Psoas muscle (tissue), 8 donors: ENCODE results near the gene KRTAP4-1. TPM values are rescaled to one million over a fixed set of nuclear protein-coding genes. Genes with fewer than 3 reads are reported as not detected.
"Not testable (repeated sequence)": the region's sequence is repeated elsewhere in the genome, so short reads cannot be mapped to it uniquely, and the experiment has no call there.

Experiments
- ATAC-seq, 4 donors: fragments of 200-7000 bp; cut with Tn5 transposase; one replicate each; pipeline ENCODE4 v1.9.1; 2020; ENCODE audit warnings: moderate library complexity in 3 of 4, mild to moderate bottlenecking in 2 of 4
- DNase-seq, 2 donors: peaks; one replicate each; pipeline ENCODE4 v3.0.0-alpha.2; 2020
- H3K27ac ChIP-seq: fragments of 200-600 bp; one replicate; pipeline ENCODE4 v1.8.0; 2022
- H3K27me3 ChIP-seq, 3 donors: fragments of 200-600 bp in 1 of 3; one replicate each; pipeline versions ENCODE4 v1.6.1 to v1.8.0; 2013 to 2022; ENCODE audit warnings: low read length in 2 of 3, mild to moderate bottlenecking in 2 of 3, moderate library complexity in 1 of 3; ENCODE audit not compliant: insufficient read depth in 3 of 3
- H3K36me3 ChIP-seq, 2 donors: fragments of 200-600 bp in 1 of 2; one replicate each; pipeline versions ENCODE4 v1.6.1 to v1.8.0; 2013 to 2022; ENCODE audit warnings: low read depth in 1 of 2, mild to moderate bottlenecking in 1 of 2, moderate library complexity in 1 of 2; ENCODE audit not compliant: insufficient read depth in 1 of 2
- H3K4me1 ChIP-seq: fragments of 200-600 bp; one replicate; pipeline ENCODE4 v1.8.0; 2022
- H3K4me3 ChIP-seq: fragments of 200-600 bp; one replicate; pipeline ENCODE4 v1.8.0; 2022; ENCODE audit warnings: mild to moderate bottlenecking
- H3K9me3 ChIP-seq: fragments of 200-600 bp; one replicate; pipeline ENCODE4 v1.8.0; 2022
- WGBS, 3 donors: extraction: QIAGEN DNeasy Blood & Tissue Kit; methylation state at CpG; one replicate each; pipeline versions ENCODE4 v1.1.6 to v1.1.7; 2013; 5-methylcytosine and 5-hydroxymethylcytosine counted together
- intact Hi-C, 2 donors: fragments of 100-400 bp; cut with DNase I; formaldehyde crosslinking; loops; one replicate each; pipeline versions ENCODE4 v1.11.0 to v1.14.2; 2022
- polyA plus RNA-seq, 3 donors: library from polyadenylated mRNA; stranded (reverse); fragments of 200-250 nt; gene quantifications; one replicate each; pipeline ENCODE4 v1.2.3, GENCODE V29; 2013
- total RNA-seq, 4 donors: library from RNA; stranded (reverse); fragmentation: NEBNext Ultra II Directional in 2 of 4; extraction: Animal tissue kit (Norgen Biotek cat#: 25700) in 2 of 4; gene quantifications; one replicate each; pipeline versions ENCODE4 v1.2.1 to v1.2.4, GENCODE V29; 2021 to 2023
- TF ChIP-seq, protein P1 (sequence below): fragments of 200-600 bp; IDR thresholded peaks from one replicate; pipeline ENCODE4 v1.8.0; 2022; ENCODE audit warnings: antibody characterized with exemption
- donor health status: healthy with polysubstance abuse.
- donor health status: DM: no; HTN: no; CAD: no; lungs with moderate emphysema.
- donor health status: Bipolar disorder and iron deficiency.
- donor health status: healthy.
- donor health status: DM: yes; HTN: yes; CAD: no.
- donor health status: DM: no; HTN: no; CAD: no.
- donor health status: DM: no; HTN: no; CAD: no.
- donor health status: DM: yes; HTN: yes; CAD: no.

The KRTAP4-1 gene
- total and polyA plus RNA-seq, 7 donors, result not detected

DNA sequence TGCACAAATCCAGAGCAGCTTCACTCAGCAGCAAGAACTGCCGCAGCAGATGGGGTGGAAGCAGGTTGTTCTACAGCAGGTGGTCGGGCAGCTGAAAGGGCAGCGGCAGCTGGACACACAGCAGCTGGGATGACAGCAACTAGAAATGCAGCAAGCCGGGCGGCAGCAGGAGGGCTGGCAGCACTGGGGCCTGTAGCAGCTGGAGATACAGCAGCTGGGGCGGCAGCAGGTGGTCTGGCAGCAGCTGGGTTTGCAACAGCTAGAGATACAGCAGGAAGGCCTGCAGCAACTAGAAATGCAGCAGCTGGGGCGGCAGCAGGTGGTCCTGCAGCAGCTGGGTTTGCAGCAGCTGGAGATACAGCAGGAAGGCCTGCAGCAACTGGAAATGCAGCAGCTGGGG is 17.1 kb downstream of the KRTAP4-1 start:
- Histone ChIP-seq H3K4me3 (no peak overlapping the region), H3K27ac (no peak overlapping the region), H3K27me3 (peaks cover 0 to 2% (median 0%) of the 10 kb centered on the region in 3 donors), H3K9me3 (no peaks in the 10 kb centered on the region), H3K4me1 (no peaks in the 10 kb centered on the region), H3K36me3 (no peaks in the 10 kb centered on the region)
- intact Hi-C loops, result no loop called here
- DNase-seq, result no peak
- TF ChIP-seq, protein P1, sequence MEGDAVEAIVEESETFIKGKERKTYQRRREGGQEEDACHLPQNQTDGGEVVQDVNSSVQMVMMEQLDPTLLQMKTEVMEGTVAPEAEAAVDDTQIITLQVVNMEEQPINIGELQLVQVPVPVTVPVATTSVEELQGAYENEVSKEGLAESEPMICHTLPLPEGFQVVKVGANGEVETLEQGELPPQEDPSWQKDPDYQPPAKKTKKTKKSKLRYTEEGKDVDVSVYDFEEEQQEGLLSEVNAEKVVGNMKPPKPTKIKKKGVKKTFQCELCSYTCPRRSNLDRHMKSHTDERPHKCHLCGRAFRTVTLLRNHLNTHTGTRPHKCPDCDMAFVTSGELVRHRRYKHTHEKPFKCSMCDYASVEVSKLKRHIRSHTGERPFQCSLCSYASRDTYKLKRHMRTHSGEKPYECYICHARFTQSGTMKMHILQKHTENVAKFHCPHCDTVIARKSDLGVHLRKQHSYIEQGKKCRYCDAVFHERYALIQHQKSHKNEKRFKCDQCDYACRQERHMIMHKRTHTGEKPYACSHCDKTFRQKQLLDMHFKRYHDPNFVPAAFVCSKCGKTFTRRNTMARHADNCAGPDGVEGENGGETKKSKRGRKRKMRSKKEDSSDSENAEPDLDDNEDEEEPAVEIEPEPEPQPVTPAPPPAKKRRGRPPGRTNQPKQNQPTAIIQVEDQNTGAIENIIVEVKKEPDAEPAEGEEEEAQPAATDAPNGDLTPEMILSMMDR, result no peak
- ATAC-seq, result no peak
- 73 to 82% (median 74%) methylated on average over 6 to 7 of the region's 7 CpGs for WGBS, 3 donors

DNA sequence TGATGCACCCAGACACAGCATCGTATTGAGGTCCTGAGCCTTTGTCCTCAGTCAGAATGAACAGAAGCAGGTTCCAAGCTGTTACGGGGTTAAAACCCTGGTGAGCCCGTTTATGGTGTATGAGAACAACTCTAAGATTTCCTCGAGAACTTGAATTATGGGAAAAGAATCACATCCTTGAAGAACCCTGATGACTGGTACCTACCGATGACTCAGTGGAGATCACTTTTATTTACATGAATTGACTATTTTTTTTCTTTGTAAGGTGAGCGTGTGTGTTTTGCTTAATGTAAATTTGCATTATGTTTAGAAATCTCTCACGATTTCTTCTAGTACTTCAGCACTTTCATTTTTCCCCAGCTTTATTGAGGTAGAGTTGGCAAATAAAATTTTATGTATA is 20.9 kb downstream of the KRTAP4-1 start:
- Histone ChIP-seq H3K27me3 (no peaks in the 10 kb centered on the region), H3K4me3 (no peak overlapping the region), H3K36me3 (no peaks in the 10 kb centered on the region), H3K9me3 (no peaks in the 10 kb centered on the region), H3K4me1 (no peaks in the 10 kb centered on the region), H3K27ac (no peak overlapping the region)
- DNase-seq (no peak), ATAC-seq (no peak)
- 68 to 70% (median 69%) methylated on average over 7 of the region's 7 CpGs for WGBS, 3 donors
- TF ChIP-seq, protein P1, result no peak
- intact Hi-C loops, result no loop called here

DNA sequence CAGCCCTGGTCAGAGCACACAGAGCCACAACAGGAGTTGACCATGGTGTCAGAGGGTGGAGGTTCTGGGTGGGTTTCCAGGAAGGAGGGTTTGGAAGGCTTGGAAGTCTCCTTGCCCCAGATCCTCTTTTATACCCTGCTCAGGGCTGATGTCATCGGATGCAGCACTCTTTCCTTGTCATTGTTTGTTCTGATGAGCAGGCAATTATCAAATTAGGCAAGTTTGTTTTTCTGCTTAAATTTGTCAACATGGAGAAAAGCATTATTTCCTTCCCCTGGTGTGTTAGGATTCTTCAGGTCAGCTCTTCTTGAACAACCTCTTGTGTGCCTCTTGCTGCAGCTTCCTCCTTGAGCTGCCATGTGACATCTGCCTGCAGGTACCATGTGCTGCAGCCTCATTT is 24.1 kb downstream of the KRTAP4-1 start, which contains the start of gene KRTAP4-4:
KRTAP4-4 (minus strand) TSS at position 101 of the 400 bp plus-strand sequence; CDS start at position 44, 57 bp downstream.
- Histone ChIP-seq H3K9me3 (no peaks in the 10 kb centered on the region), H3K27me3 (peaks cover 0 to 2% (median 0%) of the 10 kb centered on the region in 3 donors)
- WGBS, 3 donors, result 72 to 92% (median 82%) methylated on average over 1 of the region's 1 CpG

DNA sequence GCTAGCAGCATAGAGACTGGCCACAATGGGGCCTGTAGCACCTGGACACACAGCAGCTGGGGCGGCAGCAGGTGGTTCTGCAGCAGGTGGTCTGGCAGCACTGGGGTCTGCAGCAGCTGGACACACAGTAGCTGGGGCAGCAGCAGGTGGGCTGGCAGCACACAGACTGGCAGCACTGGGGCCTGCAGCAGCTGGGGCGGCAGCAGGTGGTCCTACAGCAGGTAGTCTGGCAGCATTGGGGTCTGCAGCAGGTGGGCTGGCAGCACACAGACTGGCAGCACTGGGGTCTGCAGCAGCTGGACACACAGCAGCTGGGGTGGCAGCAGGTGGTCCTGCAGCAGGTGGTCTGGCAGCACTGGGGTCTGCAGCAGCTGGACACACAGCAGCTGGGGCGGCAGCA is 24.5 kb downstream of the KRTAP4-1 start:
- H3K4me3 ChIP-seq, H3K4me1 ChIP-seq, H3K27me3 ChIP-seq, H3K27ac ChIP-seq, intact Hi-C loops, H3K9me3 ChIP-seq, ATAC-seq, DNase-seq, H3K36me3 ChIP-seq: not testable (repeated sequence)
- 83 to 94% (median 89%) methylated on average over 3 of the region's 3 CpGs for WGBS, 3 donors

More for the DNA sequence above, 24.1 kb downstream of the KRTAP4-1 start, which contains the start of gene KRTAP4-4:
- no peak for DNase-seq
- intact Hi-C loops, result no loop called here
- Histone ChIP-seq H3K4me1 (no peaks in the 10 kb centered on the region), H3K36me3 (no peaks in the 10 kb centered on the region), H3K4me3 (no peak within 1 kb of the TSS), H3K27ac (no peak within 1 kb of the TSS)
- ATAC-seq, result no peak
- TF ChIP-seq, protein P1, result no peak

DNA sequence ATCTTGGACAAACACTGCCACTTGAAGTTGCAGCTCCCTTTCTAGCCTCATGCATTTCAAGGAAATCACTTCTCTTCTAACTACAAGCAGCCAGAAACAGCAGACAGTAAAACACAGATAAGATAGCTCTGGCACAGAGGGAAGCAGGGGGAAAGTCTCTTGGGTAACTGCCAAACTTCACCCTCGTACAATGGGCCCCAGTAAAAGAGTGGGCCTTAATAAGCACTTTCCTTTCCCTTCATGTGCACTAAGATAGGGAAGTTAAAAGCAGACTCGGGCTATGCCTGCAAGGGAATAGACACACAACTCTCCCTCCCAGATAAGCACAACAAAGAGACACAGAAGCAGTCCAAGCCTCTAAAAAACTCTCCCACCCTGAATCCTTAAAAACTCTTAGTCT is 30.9 kb downstream of the KRTAP4-1 start:
- intact Hi-C loops, result no loop called here
- H3K9me3 ChIP-seq, result no peaks in the 10 kb centered on the region
- DNase-seq (no peak), ATAC-seq (no peak)
- WGBS, 3 donors, result 35 to 52% (median 42%) methylated on average over 2 of the region's 2 CpGs
- no peak overlapping the region for H3K4me3 ChIP-seq
- no peaks in the 10 kb centered on the region for H3K36me3 ChIP-seq
- TF ChIP-seq, protein P1, result no peak
- H3K27ac ChIP-seq, result no peak overlapping the region
- H3K4me1 ChIP-seq, result no peaks in the 10 kb centered on the region
- peaks cover 0 to 10% (median 2%) of the 10 kb centered on the region in 3 donors for H3K27me3 ChIP-seq
